ENCODE measurements around the gene KIF6. TPM values are rescaled to one million over a fixed set of nuclear protein-coding genes. Genes with fewer than 3 reads are reported as not detected.

Gene KIF6
- total RNA-seq, 2 experiments from 2014 or later = 0.31 TPM; not detected in 1

DNA sequence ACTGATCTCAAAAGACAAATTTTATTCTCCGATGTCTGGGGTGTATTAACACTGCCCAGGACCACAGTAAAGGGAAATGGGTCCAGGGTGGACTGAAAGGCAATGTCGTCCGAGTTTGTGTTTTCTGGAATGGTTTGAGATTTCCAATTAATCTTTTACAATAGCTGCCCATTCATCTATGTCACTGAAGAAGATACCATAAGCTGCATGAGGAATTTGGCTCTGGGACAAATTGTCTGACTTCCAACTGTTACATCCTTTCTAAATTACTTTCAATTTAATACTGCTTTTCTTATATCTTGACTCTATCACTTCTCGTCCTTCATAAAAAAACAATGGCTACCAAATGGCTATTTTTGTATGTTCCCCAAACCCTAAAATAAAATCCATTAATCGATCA, 272.0 kb downstream of the KIF6 start:
- Mint-ChIP-seq H3K4me3 (no peak overlapping the region), H3K27ac (no peak overlapping the region), H3K27me3 (peaks cover 20% of the 10 kb centered on the region), H3K9me3 (peaks cover 4% of the 10 kb centered on the region), H3K36me3 (peaks cover 3% of the 10 kb centered on the region), H3K4me1 (ENCODE audit: low read depth) (no peaks in the 10 kb centered on the region)
- intact Hi-C loops (cut with micrococcal nuclease) = no loop called here
- DNase-seq = no peak
- ChIA-PET CTCF (no interaction called here), POLR2A (no interaction called here)

DNA sequence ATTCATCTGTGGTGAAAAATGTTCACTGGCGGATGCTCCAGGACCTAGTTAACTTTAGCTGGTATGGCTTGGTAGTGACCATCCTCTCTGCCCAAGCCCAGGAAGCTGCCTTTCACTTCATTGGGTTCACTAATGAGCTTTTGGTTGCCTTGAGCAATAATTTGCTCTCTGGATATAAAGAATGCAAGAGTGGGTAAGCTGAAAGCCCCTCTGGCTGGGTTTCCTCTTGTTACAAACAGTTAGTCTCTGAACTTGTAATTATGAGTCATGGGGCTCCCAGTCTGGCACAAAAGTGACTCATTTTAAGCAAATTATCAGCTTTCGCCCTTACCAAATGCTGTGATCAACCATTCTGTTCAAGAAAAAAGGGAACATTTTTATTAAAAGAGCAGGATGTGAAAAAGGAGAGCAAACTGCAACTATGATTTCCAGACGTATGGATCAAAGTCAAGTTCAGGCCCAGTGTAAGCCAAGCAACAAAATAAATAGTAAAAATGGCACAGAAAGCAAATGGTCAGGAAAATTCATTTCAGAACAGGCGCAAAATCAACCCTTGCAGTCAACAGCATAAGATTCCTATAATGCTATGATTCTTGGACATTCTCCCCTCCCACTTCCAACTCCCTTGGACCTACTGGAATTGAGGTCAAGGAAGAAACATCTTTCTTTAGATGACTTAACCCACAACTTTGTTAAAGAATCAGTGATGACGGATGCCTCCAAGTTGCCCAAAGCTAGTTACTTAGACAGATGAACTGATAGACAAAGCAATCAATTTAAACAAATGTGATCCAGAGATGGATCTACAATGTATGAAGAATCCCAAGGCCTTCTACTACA, 272.7 kb downstream of the KIF6 start:
- H3K9me3 Mint-ChIP-seq = peaks cover 4% of the 10 kb centered on the region
- peaks cover 3% of the 10 kb centered on the region for H3K36me3 Mint-ChIP-seq
- DNase-seq = no peak
- CTCF ChIA-PET = interaction anchor here (0.8 to 1.0 kb wide), 2 partner anchors 14 to 16 kb away, joined by 3 to 6 read pairs; no protein-coding TSS in a partner anchor
- H3K4me1 Mint-ChIP-seq (ENCODE audit: low read depth) = no peaks in the 10 kb centered on the region
- POLR2A ChIA-PET = no interaction called here
- no peak overlapping the region for H3K27ac Mint-ChIP-seq
- peaks cover 20% of the 10 kb centered on the region for H3K27me3 Mint-ChIP-seq
- H3K4me3 Mint-ChIP-seq = no peak overlapping the region
- intact Hi-C loops (cut with micrococcal nuclease) = no loop called here

DNA sequence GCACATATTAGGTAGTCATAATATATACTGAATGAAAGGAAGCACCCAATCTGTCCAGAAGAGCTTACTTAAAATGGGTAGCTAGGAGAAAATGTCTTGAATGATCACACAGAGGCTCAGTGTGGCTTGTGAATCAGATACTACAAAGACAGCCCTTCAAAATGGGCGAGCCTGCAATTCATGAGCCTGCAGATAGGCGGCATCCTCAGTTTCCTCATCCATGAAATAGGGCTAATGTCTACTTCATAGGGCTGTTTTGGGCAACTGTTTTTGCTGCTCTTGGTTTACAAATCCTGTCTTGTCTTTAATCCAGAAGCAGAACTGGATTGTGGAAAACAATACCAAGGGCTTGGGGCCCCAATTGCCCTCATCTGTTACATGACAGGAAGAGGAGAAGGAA, 273.4 kb downstream of the KIF6 start:
- H3K4me3 Mint-ChIP-seq = no peak overlapping the region
- H3K9me3 Mint-ChIP-seq = peaks cover 4% of the 10 kb centered on the region
- ChIA-PET CTCF (interaction anchor here (0.8 to 1.0 kb wide), 2 partner anchors 15 to 17 kb away, joined by 3 to 6 read pairs; no protein-coding TSS in a partner anchor), POLR2A (no interaction called here)
- no peak overlapping the region for H3K27ac Mint-ChIP-seq
- H3K27me3 Mint-ChIP-seq = peaks cover 20% of the 10 kb centered on the region
- no peaks in the 10 kb centered on the region for H3K4me1 Mint-ChIP-seq (ENCODE audit: low read depth)
- DNase-seq = peak; percentile 21
- intact Hi-C loops (cut with micrococcal nuclease) = no loop called here
- H3K36me3 Mint-ChIP-seq = peaks cover 3% of the 10 kb centered on the region

DNA sequence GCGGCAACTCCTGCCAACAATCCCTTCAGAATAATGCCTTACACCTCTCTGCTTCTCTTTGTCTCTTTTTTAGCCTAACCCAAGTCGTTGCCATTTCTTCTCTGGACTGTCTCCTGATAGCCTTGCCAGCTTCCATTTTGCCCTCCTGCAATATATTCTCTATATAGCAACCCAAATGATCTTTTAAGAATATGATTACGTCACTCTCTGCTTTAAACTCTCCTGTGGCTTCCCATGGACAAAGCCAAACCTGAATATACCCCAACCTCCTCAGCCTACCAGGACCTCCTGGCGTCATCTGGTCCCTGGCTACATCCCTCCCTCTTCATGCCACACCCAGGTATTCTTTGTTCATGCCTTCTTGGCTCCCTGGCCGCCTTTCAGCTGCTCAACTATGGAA, 276.2 kb downstream of the KIF6 start:
- no peak for DNase-seq
- intact Hi-C loops (cut with micrococcal nuclease) = no loop called here
- Mint-ChIP-seq H3K4me3 (no peak overlapping the region), H3K27me3 (peaks cover 21% of the 10 kb centered on the region), H3K4me1 (ENCODE audit: low read depth) (no peaks in the 10 kb centered on the region), H3K27ac (no peak overlapping the region), H3K36me3 (peaks cover under 1% of the 10 kb centered on the region), H3K9me3 (peaks cover under 1% of the 10 kb centered on the region)
- CTCF ChIA-PET = interaction anchor here (0.6 kb wide), 1 partner anchor 24 kb away, joined by 4 read pairs; no protein-coding TSS in a partner anchor
- POLR2A ChIA-PET = no interaction called here

DNA sequence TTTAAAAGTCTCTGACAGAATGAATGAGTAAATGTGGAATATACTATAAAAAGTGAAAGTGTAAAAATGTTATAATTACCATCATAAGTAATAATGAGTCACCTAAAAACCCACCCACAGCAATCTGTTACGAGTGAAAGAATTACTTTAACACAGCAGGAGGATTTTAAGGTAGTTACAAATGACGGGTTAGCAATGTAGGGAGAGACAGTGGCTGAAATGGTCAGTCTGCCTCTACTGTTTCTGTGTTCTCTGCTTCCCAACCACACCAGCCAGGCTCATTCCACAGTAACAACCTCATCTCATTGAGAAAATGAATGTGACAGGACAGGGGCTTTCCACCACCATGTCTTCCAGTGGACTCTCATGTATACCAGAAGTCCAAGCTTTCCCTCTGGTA, 278.3 kb downstream of the KIF6 start:
- ChIA-PET CTCF (no interaction called here), POLR2A (no interaction called here)
- no peak for DNase-seq
- H3K4me1 Mint-ChIP-seq (ENCODE audit: low read depth) = no peaks in the 10 kb centered on the region
- peaks cover 18% of the 10 kb centered on the region for H3K27me3 Mint-ChIP-seq
- H3K27ac Mint-ChIP-seq = no peak overlapping the region
- no peaks in the 10 kb centered on the region for H3K9me3 Mint-ChIP-seq
- intact Hi-C loops (cut with micrococcal nuclease) = no loop called here
- no peak overlapping the region for H3K4me3 Mint-ChIP-seq
- no peaks in the 10 kb centered on the region for H3K36me3 Mint-ChIP-seq

DNA sequence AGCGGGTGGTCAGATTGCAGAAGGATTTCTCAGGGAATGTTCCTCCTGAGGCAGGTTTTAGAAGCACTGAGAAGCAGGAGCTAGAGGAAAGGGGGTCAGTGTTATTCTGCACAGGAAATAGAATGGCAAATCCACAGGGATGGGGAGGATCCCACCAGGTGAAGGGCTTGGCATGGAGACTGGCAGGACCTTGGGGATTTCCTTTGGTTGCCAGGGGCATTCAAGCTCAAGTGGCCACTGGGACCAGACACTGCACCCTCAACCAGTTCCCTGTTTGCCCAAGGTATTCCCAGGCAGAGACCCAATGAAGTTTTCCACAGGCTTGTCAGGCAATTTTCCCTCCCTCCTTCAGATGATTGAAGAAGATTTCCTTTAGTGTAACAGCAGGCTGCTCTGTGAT, 279.5 kb downstream of the KIF6 start:
- intact Hi-C loops (cut with micrococcal nuclease) = no loop called here
- CTCF ChIA-PET = no interaction called here

DNA sequence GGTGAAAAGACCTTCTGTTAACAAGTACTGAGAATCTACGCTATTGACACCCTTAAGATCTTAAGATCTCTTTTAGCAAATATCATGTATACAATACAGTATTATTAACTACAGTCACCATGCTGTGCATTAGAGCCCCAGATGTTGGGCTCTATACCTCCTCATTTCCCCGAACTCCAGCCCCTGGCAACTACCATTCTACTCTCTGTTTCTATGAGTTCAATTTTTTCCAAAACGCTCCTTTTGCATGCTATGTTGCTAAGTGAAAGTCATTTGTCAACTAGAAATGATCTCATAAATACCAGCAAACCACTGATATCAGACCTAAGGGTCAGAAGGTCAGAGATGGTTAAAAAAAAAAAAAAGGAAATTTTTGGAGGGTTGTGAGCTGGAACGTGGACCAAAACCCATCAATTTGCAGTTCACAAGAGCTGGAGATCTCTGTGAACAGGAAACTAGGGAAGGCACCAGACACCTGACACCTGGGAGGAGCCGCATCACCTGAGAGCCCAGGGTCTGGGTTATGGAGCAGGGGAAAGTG, 280.7 kb downstream of the KIF6 start:
- POLR2A ChIA-PET = no interaction called here
- no peak overlapping the region for H3K27ac Mint-ChIP-seq
- H3K4me3 Mint-ChIP-seq = no peak overlapping the region
- no peak for DNase-seq
- intact Hi-C loops (cut with micrococcal nuclease) = no loop called here
- H3K36me3 Mint-ChIP-seq = no peaks in the 10 kb centered on the region
- H3K9me3 Mint-ChIP-seq = no peaks in the 10 kb centered on the region
- CTCF ChIA-PET = no interaction called here
- H3K4me1 Mint-ChIP-seq (ENCODE audit: low read depth) = no peaks in the 10 kb centered on the region
- peaks cover 12% of the 10 kb centered on the region for H3K27me3 Mint-ChIP-seq

More for the DNA sequence above, 279.5 kb downstream of the KIF6 start:
- DNase-seq = no peak
- Mint-ChIP-seq H3K4me3 (no peak overlapping the region), H3K27ac (no peak overlapping the region), H3K9me3 (no peaks in the 10 kb centered on the region), H3K27me3 (peaks cover 12% of the 10 kb centered on the region), H3K36me3 (no peaks in the 10 kb centered on the region), H3K4me1 (ENCODE audit: low read depth) (no peaks in the 10 kb centered on the region)
- POLR2A ChIA-PET = no interaction called here

DNA sequence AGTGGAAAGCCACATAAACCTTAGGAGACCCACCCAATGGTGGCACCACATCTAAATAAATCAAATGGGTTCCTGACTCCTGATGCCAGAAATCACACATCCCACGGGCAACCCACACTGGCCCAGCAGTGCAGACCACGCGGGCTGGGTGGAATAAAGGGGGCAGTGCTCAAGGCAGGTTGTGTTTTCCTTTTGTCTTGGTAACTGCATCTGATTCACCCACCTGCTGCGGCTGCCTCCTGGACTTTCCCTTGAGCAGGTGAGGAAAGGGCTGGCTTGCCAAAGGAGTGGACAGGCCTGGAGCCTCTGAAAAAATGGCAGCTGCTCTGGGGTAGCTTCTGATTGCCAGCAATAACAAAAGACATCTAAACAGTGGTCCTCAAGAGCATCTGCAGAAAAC, 283.2 kb downstream of the KIF6 start:
- CTCF ChIA-PET = no interaction called here
- Mint-ChIP-seq H3K27ac (no peak overlapping the region), H3K9me3 (no peaks in the 10 kb centered on the region), H3K4me1 (ENCODE audit: low read depth) (no peaks in the 10 kb centered on the region), H3K27me3 (peaks cover 6% of the 10 kb centered on the region), H3K4me3 (no peak overlapping the region), H3K36me3 (no peaks in the 10 kb centered on the region)
- intact Hi-C loops (cut with micrococcal nuclease) = no loop called here
- no peak for DNase-seq
- POLR2A ChIA-PET = no interaction called here

DNA sequence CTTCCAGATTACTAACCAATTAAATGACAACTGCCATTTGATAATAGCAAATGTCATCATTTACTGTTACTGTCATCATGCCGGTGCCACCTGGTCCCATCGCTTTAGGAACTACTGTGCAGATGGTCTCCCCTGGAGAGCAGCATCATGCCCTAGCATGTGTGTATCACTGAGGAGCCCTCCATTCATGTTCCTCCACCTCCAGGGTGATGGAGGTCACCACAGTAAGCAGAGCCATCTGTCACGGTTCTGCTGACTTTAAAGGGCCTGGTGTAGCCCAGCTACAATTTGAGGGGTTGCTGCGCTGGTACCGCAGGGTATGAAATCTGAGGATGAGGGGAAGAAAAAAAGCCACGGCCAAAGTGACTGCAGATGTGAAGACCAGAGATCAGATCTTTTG, 283.9 kb downstream of the KIF6 start:
- intact Hi-C loops (cut with micrococcal nuclease) = no loop called here
- ChIA-PET POLR2A (no interaction called here), CTCF (no interaction called here)
- peaks cover 5% of the 10 kb centered on the region for H3K9me3 Mint-ChIP-seq
- no peak overlapping the region for H3K4me3 Mint-ChIP-seq
- no peak for DNase-seq
- H3K36me3 Mint-ChIP-seq = no peaks in the 10 kb centered on the region
- no peaks in the 10 kb centered on the region for H3K4me1 Mint-ChIP-seq (ENCODE audit: low read depth)
- peaks cover 6% of the 10 kb centered on the region for H3K27me3 Mint-ChIP-seq
- no peak overlapping the region for H3K27ac Mint-ChIP-seq

DNA sequence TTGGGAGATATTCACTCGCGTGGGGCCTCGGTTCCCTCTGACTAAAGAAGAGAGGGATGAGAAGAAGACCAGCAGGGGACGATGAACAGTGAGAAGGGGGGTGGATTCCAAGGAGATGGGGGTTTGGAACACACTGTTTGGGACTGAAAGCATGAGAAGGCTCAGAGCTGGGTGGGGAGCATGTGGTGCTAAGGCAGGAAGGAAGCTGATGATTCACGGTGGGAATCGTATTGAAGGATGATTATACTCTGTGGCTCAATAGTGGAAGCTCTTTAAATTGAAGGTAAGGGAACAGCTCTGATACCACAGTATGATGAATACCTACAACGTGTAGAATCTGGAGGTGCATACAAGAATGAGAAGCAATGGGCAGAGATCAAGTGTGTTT, 285.2 kb downstream of the KIF6 start:
- no peak for DNase-seq
- CTCF ChIA-PET = no interaction called here
- intact Hi-C loops (cut with micrococcal nuclease) = no loop called here
- H3K9me3 Mint-ChIP-seq = peaks cover 5% of the 10 kb centered on the region
- no peak overlapping the region for H3K4me3 Mint-ChIP-seq
- H3K4me1 Mint-ChIP-seq (ENCODE audit: low read depth) = no peaks in the 10 kb centered on the region
- POLR2A ChIA-PET = no interaction called here
- H3K27ac Mint-ChIP-seq = no peak overlapping the region
- H3K27me3 Mint-ChIP-seq = peaks cover 3% of the 10 kb centered on the region
- H3K36me3 Mint-ChIP-seq = no peaks in the 10 kb centered on the region

DNA sequence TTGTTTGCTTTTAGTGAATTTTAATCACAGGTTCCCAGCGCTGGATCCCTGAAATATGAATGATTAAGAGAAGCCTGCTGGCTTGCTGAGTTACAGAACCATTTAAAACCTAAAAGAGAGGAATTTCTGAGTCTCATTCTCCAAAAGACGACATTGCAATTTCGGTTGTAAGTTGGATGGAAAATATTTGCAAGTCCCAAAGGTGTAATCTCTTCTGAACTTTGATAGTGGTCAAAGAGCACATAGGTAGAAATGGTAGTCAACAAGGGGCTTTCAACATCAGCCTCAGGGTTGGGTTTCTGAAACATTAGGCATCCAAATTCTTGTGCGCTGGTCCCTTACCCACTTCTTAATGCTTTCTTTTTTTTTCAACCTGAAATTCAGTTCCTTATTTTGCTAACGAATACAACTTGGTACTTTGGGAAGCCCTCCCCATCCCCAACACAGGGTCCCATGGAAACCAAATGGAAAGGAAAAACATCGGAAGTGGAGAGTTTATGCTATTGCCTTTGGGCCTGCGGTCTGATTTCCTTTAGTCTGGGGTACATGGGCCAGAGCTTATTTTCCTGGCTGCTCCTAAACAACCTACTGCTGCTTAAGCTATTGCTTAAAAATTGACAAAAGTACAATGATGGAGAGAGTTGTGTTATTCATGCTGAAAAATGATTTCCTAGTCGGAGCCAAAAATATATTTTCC, 285.7 kb downstream of the KIF6 start:
- peaks cover 3% of the 10 kb centered on the region for H3K27me3 Mint-ChIP-seq
- CTCF ChIA-PET = no interaction called here
- DNase-seq = no peak
- H3K36me3 Mint-ChIP-seq = no peaks in the 10 kb centered on the region
- H3K4me3 Mint-ChIP-seq = no peak overlapping the region
- no peak overlapping the region for H3K27ac Mint-ChIP-seq
- peaks cover 5% of the 10 kb centered on the region for H3K9me3 Mint-ChIP-seq
- H3K4me1 Mint-ChIP-seq (ENCODE audit: low read depth) = no peaks in the 10 kb centered on the region
- POLR2A ChIA-PET = no interaction called here
- intact Hi-C loops (cut with micrococcal nuclease) = no loop called here

DNA sequence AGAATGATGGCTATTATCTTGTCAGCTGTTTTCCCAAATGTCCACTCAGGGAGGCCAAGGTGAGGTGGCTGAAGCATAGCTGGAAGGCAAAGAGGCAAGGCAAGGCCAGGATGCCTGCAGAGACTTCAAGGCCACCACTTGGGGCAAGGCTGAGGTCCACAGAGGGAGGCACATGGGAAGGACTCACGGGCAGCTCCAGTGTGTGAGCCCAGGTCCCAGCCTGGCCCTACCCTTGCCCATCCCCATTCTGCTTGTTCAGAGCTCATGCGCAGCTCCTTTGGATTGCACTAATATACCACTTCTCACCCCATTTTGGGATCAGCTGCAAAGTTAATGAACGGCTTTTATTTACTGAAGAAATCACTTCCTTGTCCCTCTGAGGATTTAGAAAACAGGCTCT, 291.6 kb downstream of the KIF6 start:
- Mint-ChIP-seq H3K36me3 (no peaks in the 10 kb centered on the region), H3K27me3 (peaks cover 5% of the 10 kb centered on the region), H3K9me3 (peaks cover 5% of the 10 kb centered on the region), H3K4me1 (ENCODE audit: low read depth) (no peaks in the 10 kb centered on the region), H3K4me3 (no peak overlapping the region), H3K27ac (no peak overlapping the region)
- ChIA-PET POLR2A (no interaction called here), CTCF (no interaction called here)
- intact Hi-C loops (cut with micrococcal nuclease) = no loop called here
- DNase-seq = no peak
